NCI-H526 treated with DMSO at 0.1 percent for 48 hours (cell line): ENCODE measurements around the gene RAPGEF2.
"Not testable (repeated sequence)": the region's sequence is repeated elsewhere in the genome, so short reads cannot be mapped to it uniquely, and the experiment has no call there.

Source experiments
- DNase-seq: peaks from one replicate; lab custom pipeline; 2025; lab: John Stamatoyannopoulos, UW

Gene RAPGEF2

GRCh38 chr4:159097785-159098184, 5.1 kb upstream of the RAPGEF2 start:
- no peak for DNase-seq

- no peak for DNase-seq
These were observed 4.3 kb upstream of the RAPGEF2 start for GRCh38 chr4:159098482-159099127.

GRCh38 chr4:159101988-159102621, 774 bp upstream of the RAPGEF2 start:
- no peak for DNase-seq

DNA sequence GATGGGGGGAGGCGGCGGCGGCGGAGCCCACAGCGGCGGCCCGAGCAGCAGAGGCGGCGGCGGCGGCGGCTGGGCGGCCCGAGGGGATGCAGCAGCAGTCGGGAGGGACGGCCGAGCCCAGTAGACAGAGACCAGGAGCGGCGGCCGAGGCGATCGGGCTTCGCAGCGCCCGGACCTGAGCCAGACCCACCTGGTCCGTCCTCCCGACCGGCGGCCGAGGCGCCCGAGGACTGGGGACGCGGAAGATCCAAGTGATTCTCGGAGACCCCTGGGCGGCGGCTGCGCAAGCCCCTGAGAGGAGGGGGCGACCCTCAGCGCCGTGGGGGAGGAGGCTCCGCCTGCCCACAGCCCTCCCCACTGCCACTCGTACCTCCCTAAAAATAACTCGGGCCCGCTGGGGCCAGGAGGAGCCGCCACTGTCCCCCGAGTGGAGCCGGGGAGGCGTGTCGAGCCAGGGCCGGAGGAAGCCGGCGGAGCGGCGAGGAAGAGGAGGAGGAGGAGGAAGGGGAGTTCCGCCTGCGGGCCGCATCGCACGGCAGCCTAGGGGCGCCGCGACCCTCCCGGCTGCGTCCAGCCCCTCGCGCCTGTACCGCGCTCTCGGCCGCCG, 608 bp downstream of the RAPGEF2 start:
- DNase-seq: peak; percentile 43

GRCh38 chr4:159104694-159105414, 2.0 kb downstream of the RAPGEF2 start:
- peak; percentile 76 for DNase-seq

DNA sequence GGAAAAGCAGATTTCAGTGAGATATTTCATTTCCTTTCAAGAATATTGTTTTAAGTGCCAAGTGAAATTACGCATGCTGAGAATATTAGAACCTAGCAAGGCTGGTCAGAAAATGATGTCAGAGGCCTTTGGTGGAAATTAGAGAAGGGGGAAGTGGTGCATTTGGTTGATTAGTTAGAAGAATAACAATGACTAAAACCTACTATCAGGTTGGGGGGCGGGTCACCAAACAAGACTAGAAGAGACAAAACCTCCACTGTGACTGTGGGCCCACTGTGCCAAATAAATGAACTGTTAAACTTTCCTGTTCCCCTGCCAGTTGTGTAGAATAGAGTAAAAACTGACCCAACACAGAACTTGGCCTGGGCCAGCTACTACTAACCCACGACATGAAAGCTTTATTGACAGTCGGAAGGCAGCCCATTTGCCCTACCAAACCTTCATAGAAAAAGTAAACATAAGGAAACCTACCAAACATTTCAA, 2.9 kb downstream of the RAPGEF2 start:
- no peak for DNase-seq

DNA sequence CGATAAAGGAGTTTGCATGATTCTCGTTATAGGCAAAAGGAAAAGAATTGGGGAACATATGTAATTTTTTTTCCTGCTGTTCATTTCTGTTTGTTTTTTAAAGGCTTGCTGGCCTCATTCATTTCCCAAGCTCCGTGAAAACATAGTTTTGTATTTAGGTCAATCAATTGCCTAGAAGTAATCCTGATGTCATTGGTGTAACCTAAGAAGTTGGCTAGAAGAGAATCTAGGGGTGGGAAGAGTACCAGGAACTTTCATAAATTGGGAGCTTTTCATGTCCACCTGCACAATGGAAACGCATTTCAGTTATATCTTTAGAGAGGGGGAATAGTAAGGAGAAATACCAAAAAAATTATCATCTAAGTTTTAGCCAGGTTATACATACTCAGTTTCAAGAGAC, 3.8 kb downstream of the RAPGEF2 start:
- no peak for DNase-seq

GRCh38 chr4:159107203-159107925, 4.5 kb downstream of the RAPGEF2 start:
- no peak for DNase-seq

DNA sequence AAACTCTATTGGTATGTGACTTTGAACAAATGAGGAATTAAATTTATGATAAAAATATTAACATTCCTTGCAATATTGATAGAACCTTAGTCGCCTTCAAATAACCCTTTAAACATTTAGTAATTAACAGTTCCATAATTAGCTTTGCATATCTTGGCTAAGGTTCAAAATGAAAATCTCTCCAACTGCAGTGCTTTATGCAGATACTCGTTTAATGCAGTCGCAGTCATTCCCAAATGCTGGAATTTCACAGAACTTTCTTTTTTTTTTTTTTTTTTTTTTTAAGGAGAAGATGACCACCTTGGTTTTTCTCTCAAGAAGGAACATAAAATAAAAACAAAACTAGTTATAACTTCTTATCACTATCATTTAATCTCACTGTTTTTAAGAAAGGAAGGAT, 5.2 kb downstream of the RAPGEF2 start:
- no peak for DNase-seq

DNA sequence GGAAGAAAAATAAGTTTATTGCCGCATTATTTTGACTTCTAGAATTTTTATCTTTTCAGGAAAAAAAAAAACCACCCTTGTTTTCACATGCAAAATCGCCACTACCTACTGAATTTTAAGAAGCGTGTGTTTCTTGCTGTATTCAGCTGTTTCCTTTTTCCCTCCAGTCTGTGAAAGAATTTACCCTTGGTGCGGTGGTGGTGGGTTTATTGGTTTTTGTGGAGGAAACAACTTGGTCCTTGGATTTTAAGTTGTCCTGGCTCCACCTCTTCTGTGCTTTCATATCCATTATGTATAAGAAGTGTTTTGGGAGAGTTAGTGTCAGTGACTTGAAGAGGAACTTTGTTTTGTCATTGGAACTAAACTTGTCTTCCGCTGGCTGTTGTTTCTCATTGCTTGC, 8.1 kb downstream of the RAPGEF2 start:
- no peak for DNase-seq

GRCh38 chr4:159111416-159111815, 8.5 kb downstream of the RAPGEF2 start:
- no peak for DNase-seq

DNA sequence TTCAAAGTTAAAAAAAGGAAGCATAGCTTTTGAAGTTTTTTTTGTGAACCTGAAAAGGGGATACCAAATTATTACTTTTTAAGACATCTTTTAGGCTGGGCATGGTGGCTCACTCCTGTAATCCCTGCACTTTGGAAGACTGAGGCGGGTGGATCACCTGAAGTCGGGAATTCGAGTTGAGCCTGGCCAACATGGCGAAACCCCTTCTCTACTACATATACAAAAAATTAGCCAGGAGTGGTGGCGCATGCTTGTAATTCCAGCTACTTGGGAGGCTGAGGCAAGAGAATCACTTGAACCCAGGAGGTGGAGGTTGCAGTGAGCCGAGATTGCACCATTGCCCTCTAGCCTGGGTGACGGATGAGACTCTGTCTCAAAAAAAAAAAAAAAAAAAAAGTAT, 10.5 kb downstream of the RAPGEF2 start:
- not testable (repeated sequence) for DNase-seq

DNA sequence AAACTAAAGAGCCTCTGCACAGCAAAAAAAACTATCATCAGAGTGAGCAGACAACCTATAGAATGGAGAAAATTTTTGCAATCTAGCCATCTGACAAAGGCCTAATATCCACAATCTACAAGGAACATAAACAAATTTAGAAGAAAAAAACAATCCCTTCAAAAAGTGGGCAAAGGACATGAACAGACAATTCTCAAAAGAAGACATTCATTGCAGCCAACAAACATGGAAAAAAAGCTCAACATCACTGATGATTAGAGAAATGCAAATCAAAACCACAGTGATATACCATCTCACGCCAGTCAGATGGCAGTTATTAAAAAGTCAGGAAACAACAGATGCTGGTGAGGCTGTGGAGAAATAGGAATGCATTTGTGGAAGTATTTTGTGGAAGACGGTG, 13.2 kb downstream of the RAPGEF2 start:
- DNase-seq: not testable (repeated sequence)

GRCh38 chr4:159116693-159117092, 13.8 kb downstream of the RAPGEF2 start:
- DNase-seq: not testable (repeated sequence)

- no peak for DNase-seq
These were observed 14.7 kb downstream of the RAPGEF2 start for GRCh38 chr4:159117564-159117963.

GRCh38 chr4:159117968-159118367, 15.1 kb downstream of the RAPGEF2 start:
- DNase-seq: no peak

GRCh38 chr4:159121371-159121770, 18.5 kb downstream of the RAPGEF2 start:
- DNase-seq: no peak

DNA sequence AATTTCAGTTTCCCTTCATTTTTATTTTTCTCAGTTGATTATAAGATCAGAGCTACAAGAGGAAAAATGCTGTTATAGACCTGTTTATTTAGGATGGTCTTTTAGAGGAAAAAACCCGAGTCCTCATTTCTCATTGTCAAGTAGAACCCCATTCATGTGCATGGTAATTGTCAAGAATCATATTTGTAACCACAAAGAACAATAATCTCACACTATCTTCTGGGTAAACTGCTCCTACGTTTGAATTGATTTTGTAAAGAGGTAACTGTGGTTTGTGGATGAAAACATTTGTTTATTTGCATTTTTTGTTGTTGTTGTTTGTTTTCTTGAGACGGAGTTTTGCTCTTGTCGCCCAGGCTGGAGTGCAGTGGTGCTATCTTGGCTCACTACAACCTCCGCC, 23.8 kb downstream of the RAPGEF2 start:
- no peak for DNase-seq

DNA sequence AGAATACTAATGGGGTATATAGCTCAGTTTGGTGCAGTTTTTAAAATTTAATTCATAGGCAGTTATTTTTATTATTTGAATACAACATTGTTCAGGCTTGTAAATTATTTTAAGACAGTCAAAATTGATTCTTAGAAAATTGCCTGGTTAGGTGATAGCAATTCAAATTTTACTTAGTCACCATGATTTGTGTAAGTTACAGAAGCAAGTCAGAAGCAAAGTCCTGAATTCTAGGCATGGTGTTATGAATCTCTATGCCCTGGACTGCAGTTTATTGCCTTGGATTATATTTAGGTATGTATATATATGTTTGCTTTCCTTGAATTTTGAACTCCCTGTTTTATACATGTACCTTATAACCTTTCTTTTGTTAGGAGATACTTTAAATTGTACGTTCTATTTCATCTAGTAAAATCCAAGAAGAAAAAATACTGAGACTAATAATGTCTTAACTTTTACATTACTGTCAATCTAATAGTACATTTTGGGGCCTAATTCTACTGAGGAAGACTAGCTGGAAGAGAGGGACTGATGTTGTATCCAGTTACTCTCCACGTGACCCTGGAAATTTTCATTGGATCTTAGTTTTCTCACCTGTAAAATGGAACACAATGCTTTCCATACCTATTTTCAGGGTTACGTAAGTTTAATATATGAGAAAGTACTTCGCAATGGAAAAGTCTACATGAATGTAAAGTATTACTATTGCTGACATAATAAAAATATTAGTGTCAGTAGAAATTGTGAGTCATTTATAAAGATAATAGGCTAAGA, 25.1 kb downstream of the RAPGEF2 start:
- DNase-seq: no peak

DNA sequence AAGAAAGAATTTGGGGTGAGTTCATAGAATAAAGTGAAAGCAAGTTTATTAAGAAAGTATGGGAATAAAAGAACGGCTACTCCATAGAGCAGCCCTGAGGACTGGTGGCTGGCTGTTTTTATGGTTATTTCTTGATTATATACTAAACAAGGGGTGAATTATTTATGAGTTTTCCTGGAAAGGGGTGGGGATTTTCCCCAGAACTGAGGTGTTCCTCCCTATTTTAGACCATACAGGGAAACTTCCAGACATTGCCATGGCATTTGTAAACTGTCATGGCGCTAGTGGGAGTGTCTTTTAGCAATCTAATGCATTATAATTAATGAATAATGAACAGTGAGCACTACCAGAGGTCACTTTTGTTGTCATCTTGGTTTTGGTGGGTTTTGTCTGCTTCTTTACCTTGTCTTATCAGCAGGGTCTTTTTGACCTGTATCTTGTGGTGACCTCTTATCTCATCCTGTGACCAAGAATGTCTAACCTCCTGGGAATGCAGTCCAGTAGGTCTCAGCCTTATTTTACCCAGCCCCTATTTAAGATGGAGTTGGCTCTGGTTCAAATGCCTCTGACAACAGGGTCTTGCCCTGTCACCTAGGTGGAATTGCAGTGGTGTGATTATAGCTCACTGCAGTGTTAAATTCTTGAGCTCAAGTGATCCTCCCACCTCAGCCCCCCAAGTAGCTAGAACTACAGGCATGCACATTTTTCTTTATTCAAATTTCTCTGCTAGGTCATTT, 27.1 kb downstream of the RAPGEF2 start:
- no peak for DNase-seq

- no peak for DNase-seq
These were observed 28.7 kb downstream of the RAPGEF2 start for GRCh38 chr4:159131564-159131963.
